SHP77 (cell line): ENCODE results near the gene FFAR3.

ENCODE experiments used
- DNase-seq, 2 experiments: peaks; one replicate each; lab custom pipeline; 2025; lab: John Stamatoyannopoulos, UW

The FFAR3 gene

GRCh38 chr19:35357867-35358573, at the start of gene FFAR3:
FFAR3 (plus strand) TSS chr19:35358460; CDS start chr19:35358891, 431 bp downstream.
- peak in 1 of 2 experiments; percentile 7 for DNase-seq

- no peak for DNase-seq
Observed at GRCh38 chr19:35308910-35309309, 49.4 kb upstream of the FFAR3 start.

GRCh38 chr19:35309481-35310279, 48.6 kb upstream of the FFAR3 start:
- DNase-seq = no peak

- no peak for DNase-seq
Observed at GRCh38 chr19:35310331-35310730, 47.9 kb upstream of the FFAR3 start.

- no peak for DNase-seq
Observed at GRCh38 chr19:35310811-35311465, 47.3 kb upstream of the FFAR3 start.

GRCh38 chr19:35311901-35312665, 46.2 kb upstream of the FFAR3 start:
- no peak for DNase-seq

- DNase-seq = no peak
Observed at GRCh38 chr19:35313587-35313986, 44.7 kb upstream of the FFAR3 start.

- DNase-seq = no peak
Observed at GRCh38 chr19:35314031-35314430, 44.2 kb upstream of the FFAR3 start.

- no peak for DNase-seq
Observed at GRCh38 chr19:35314858-35315470, 43.3 kb upstream of the FFAR3 start.

- no peak for DNase-seq
Observed at GRCh38 chr19:35315883-35316282, 42.4 kb upstream of the FFAR3 start.

GRCh38 chr19:35316560-35316959, 41.7 kb upstream of the FFAR3 start:
- DNase-seq = no peak

- DNase-seq = no peak
Observed at GRCh38 chr19:35317464-35318043, 40.7 kb upstream of the FFAR3 start.

- no peak for DNase-seq
Observed at GRCh38 chr19:35318679-35319448, 39.4 kb upstream of the FFAR3 start.

- DNase-seq = no peak
Observed at GRCh38 chr19:35320065-35320713, 38.1 kb upstream of the FFAR3 start.

GRCh38 chr19:35321291-35321690, 37.0 kb upstream of the FFAR3 start:
- no peak for DNase-seq

GRCh38 chr19:35322014-35322413, 36.2 kb upstream of the FFAR3 start:
- no peak for DNase-seq

- DNase-seq = no peak
Observed at GRCh38 chr19:35327642-35328041, 30.6 kb upstream of the FFAR3 start.

GRCh38 chr19:35328851-35329285, 29.4 kb upstream of the FFAR3 start, which contains the start of gene CD22:
CD22 (plus strand) TSS chr19:35329187; CDS start chr19:35332041, 2,854 bp downstream.
- no peak for DNase-seq

GRCh38 chr19:35329323-35329722, 28.9 kb upstream of the FFAR3 start:
- DNase-seq = no peak

GRCh38 chr19:35330475-35330874, 27.8 kb upstream of the FFAR3 start:
- DNase-seq = no peak
